ENCODE data around the gene CXCL6.

Gene CXCL6

GRCh38 chr4:73869130-73870055, 32.9 kb downstream of the CXCL6 start, which contains the start of gene CXCL1:
Gene CXCL1, plus strand, starts transcription at chr4:73869393. Its CDS starts 78 bp downstream, at chr4:73869471.
- Histone ChIP-seq H3K36me3 (ENCODE audit: insufficient read depth, low read length) (no peaks in the 10 kb centered on the region), H4K20me1 (ENCODE audit: insufficient read depth, low read length, poor library complexity, severe bottlenecking) (no peaks in the 10 kb centered on the region), H3F3A (ENCODE audit: low read depth) (no peaks in the 10 kb centered on the region), H3K79me2 (ENCODE audit: insufficient read depth, low read length) (no peaks in the 10 kb centered on the region), H3K4me3 (ENCODE audit: low read length, poor library complexity, severe bottlenecking) (no peak within 1 kb of the TSS), H3K9me3 (ENCODE audit: insufficient read depth, low read depth, low read length) (no peaks in the 10 kb centered on the region), H3K4me1 (ENCODE audit: insufficient read depth, low read length, poor library complexity, severe bottlenecking) (no peaks in the 10 kb centered on the region), H3K4me2 (ENCODE audit: low read depth, low read length, poor library complexity, severe bottlenecking) (no peak within 1 kb of the TSS), H3K9me2 (replicated peaks; ENCODE audit: low read depth, low read length) (no peaks in the 10 kb centered on the region), H3K27me3 (ENCODE audit: insufficient read depth, low read length, poor library complexity, severe bottlenecking) (no peaks in the 10 kb centered on the region), H2AFZ (ENCODE audit: low read length) (no peak within 1 kb of the TSS), H3K9ac (ENCODE audit: low read depth, low read length, poor library complexity, severe bottlenecking) (no peak within 1 kb of the TSS)
- TF ChIP-seq CTCF (conservative IDR thresholded peaks at IDR 0.05; ENCODE audit: low read length): no peak
- TF ChIP-seq EZH2phosphoT487 (IDR thresholded peaks at IDR 0.05; ENCODE audit: borderline replicate concordance): no peak

GRCh38 chr4:73870260-73870659, 33.8 kb downstream of the CXCL6 start:
- no peaks in the 10 kb centered on the region for H4K20me1 ChIP-seq (ENCODE audit: insufficient read depth, low read length, poor library complexity, severe bottlenecking)
- no peaks in the 10 kb centered on the region for H3K79me2 ChIP-seq (ENCODE audit: insufficient read depth, low read length)
- no peaks in the 10 kb centered on the region for H3K4me1 ChIP-seq (ENCODE audit: insufficient read depth, low read length, poor library complexity, severe bottlenecking)
- TF ChIP-seq EZH2phosphoT487 (IDR thresholded peaks at IDR 0.05; ENCODE audit: borderline replicate concordance) (no peak), CTCF (conservative IDR thresholded peaks at IDR 0.05; ENCODE audit: low read length) (no peak)
- H3K27me3 ChIP-seq (ENCODE audit: insufficient read depth, low read length, poor library complexity, severe bottlenecking): no peaks in the 10 kb centered on the region
- H3K4me2 ChIP-seq (ENCODE audit: low read depth, low read length, poor library complexity, severe bottlenecking): no peak overlapping the region
- H3K9me2 ChIP-seq (replicated peaks; ENCODE audit: low read depth, low read length): no peaks in the 10 kb centered on the region
- H3F3A ChIP-seq (ENCODE audit: low read depth): no peaks in the 10 kb centered on the region
- no peaks in the 10 kb centered on the region for H3K36me3 ChIP-seq (ENCODE audit: insufficient read depth, low read length)
- H3K9me3 ChIP-seq (ENCODE audit: insufficient read depth, low read depth, low read length): no peaks in the 10 kb centered on the region
- H2AFZ ChIP-seq (ENCODE audit: low read length): no peak overlapping the region
- no peak overlapping the region for H3K9ac ChIP-seq (ENCODE audit: low read depth, low read length, poor library complexity, severe bottlenecking)
- no peak overlapping the region for H3K4me3 ChIP-seq (ENCODE audit: low read length, poor library complexity, severe bottlenecking)

- Histone ChIP-seq H3K27me3 (ENCODE audit: insufficient read depth, low read length, poor library complexity, severe bottlenecking) (no peaks in the 10 kb centered on the region), H3K4me2 (ENCODE audit: low read depth, low read length, poor library complexity, severe bottlenecking) (no peak overlapping the region), H3K4me3 (ENCODE audit: low read length, poor library complexity, severe bottlenecking) (no peak overlapping the region), H3K9me3 (ENCODE audit: insufficient read depth, low read depth, low read length) (no peaks in the 10 kb centered on the region), H3K9ac (ENCODE audit: low read depth, low read length, poor library complexity, severe bottlenecking) (no peak overlapping the region), H3K4me1 (ENCODE audit: insufficient read depth, low read length, poor library complexity, severe bottlenecking) (no peaks in the 10 kb centered on the region), H3K9me2 (replicated peaks; ENCODE audit: low read depth, low read length) (no peaks in the 10 kb centered on the region), H3K36me3 (ENCODE audit: insufficient read depth, low read length) (no peaks in the 10 kb centered on the region), H4K20me1 (ENCODE audit: insufficient read depth, low read length, poor library complexity, severe bottlenecking) (no peaks in the 10 kb centered on the region), H2AFZ (ENCODE audit: low read length) (no peak overlapping the region), H3F3A (ENCODE audit: low read depth) (no peaks in the 10 kb centered on the region), H3K79me2 (ENCODE audit: insufficient read depth, low read length) (no peaks in the 10 kb centered on the region)
- TF ChIP-seq CTCF (conservative IDR thresholded peaks at IDR 0.05; ENCODE audit: low read length) (no peak), EZH2phosphoT487 (IDR thresholded peaks at IDR 0.05; ENCODE audit: borderline replicate concordance) (no peak)
Observed at GRCh38 chr4:73870768-73871167, 34.3 kb downstream of the CXCL6 start.
